HepG2 (cell line): ENCODE data around the gene APIP. TPM values are rescaled to one million over a fixed set of nuclear protein-coding genes. Genes with fewer than 3 reads are reported as not detected.

ENCODE experiments used
- ATF7 ChIP-seq, 2 experiments: fragments of 450-650 bp in 1 of 2; sonication (generic) in 1 of 2; formaldehyde crosslinking in 1 of 2; IDR thresholded peaks; 2 replicates each; pipeline versions ENCODE4 v1.4.0 to v1.6.1; 2016 to 2020; ENCODE audit warnings: antibody characterized with exemption in 1 of 2, mild to moderate bottlenecking in 1 of 2, missing genetic modification reagents in 1 of 2
- GZF1 ChIP-seq: sonication (generic); formaldehyde crosslinking; IDR thresholded peaks from 2 replicates; pipeline ENCODE4 v1.5.1; 2020; ENCODE audit warnings: mild to moderate bottlenecking, missing genetic modification reagents
- HDAC1 ChIP-seq: sonication (generic); formaldehyde crosslinking; IDR thresholded peaks from 2 replicates; pipeline ENCODE4 v1.5.1; 2020; ENCODE audit warnings: mild to moderate bottlenecking, missing genetic modification reagents
- MED1 ChIP-seq: sonication (generic); formaldehyde crosslinking; IDR thresholded peaks from 2 replicates; pipeline ENCODE4 v1.4.0; 2020; ENCODE audit warnings: missing genetic modification reagents
- NRL ChIP-seq: sonication (generic); formaldehyde crosslinking; IDR thresholded peaks from 2 replicates; pipeline ENCODE4 v1.5.0; 2020; ENCODE audit warnings: missing genetic modification reagents, mild to moderate bottlenecking, moderate library complexity, borderline replicate concordance
- SIX1 ChIP-seq: sonication (generic); formaldehyde crosslinking; IDR thresholded peaks from 2 replicates; pipeline ENCODE4 v1.4.0; 2020; ENCODE audit warnings: missing genetic modification reagents, borderline replicate concordance
- SRSF9 ChIP-seq: fragments of 200-400 bp; formaldehyde crosslinking; IDR thresholded peaks from 2 replicates; pipeline ENCODE4 v1.6.1; 2018; ENCODE audit warnings: borderline replicate concordance, mild to moderate bottlenecking, low read depth, low read length; ENCODE audit not compliant: insufficient read depth, poor library complexity, severe bottlenecking
- TARDBP ChIP-seq: sonication (generic); formaldehyde crosslinking; IDR thresholded peaks from 2 replicates; pipeline ENCODE4 v1.8.0; 2022; ENCODE audit warnings: mild to moderate bottlenecking, missing genetic modification reagents
- THYN1 ChIP-seq: sonication (generic); formaldehyde crosslinking; IDR thresholded peaks from 2 replicates; pipeline ENCODE4 v1.8.1; 2023; ENCODE audit warnings: low read depth, mild to moderate bottlenecking, moderate library complexity, missing genetic modification reagents, borderline replicate concordance
- ZNF124 ChIP-seq: sonication (generic); formaldehyde crosslinking; IDR thresholded peaks from 2 replicates; pipeline ENCODE4 v1.4.0; 2020; ENCODE audit warnings: missing genetic modification reagents
- ZNF317 ChIP-seq: sonication (generic); formaldehyde crosslinking; IDR thresholded peaks from 2 replicates; pipeline ENCODE4 v1.5.0; 2020; ENCODE audit warnings: mild to moderate bottlenecking, missing genetic modification reagents
- ZNF496 ChIP-seq: sonication (generic); formaldehyde crosslinking; IDR thresholded peaks from 2 replicates; pipeline ENCODE4 v1.8.1; 2023; ENCODE audit warnings: mild to moderate bottlenecking, moderate library complexity, missing genetic modification reagents; ENCODE audit not compliant: insufficient replicate concordance
- ZNF615 ChIP-seq: sonication (generic); formaldehyde crosslinking; IDR thresholded peaks from 2 replicates; pipeline ENCODE4 v1.5.0; 2020; ENCODE audit warnings: mild to moderate bottlenecking, missing genetic modification reagents, borderline replicate concordance
- polyA plus RNA-seq, 8 experiments: library from polyadenylated mRNA; depleted of rRNA in 3 of 8; stranded (reverse) in 7 of 8; unstranded in 1 of 8; fragments of >200 nt; fragmentation: Illumina TruSeq in 4 of 8; extraction: Trizol in 4 of 8; gene quantifications; 2 replicates each; pipeline versions ENCODE4 v1.2.1 to v1.2.3, GENCODE V29; 2011 to 2016; ENCODE audit warnings: low read depth in 4 of 8, missing spikeins in 1 of 8, mixed read lengths in 1 of 8; ENCODE audit not compliant: insufficient read depth in 1 of 8
- total RNA-seq, 5 experiments: library from RNA; depleted of rRNA; stranded (reverse); fragments of >200 nt; fragmentation: Illumina TruSeq; extraction: Trizol; gene quantifications; 2 replicates each; pipeline ENCODE4 v1.2.3, GENCODE V29; 2016; ENCODE audit warnings: low read depth in 1 of 5
- TF ChIP-seq, protein P1 (sequence below), 2 experiments: fragments of 450-650 bp in 1 of 2; sonication (generic) in 1 of 2; formaldehyde crosslinking in 1 of 2; IDR thresholded peaks; 2 replicates each; pipeline versions ENCODE4 v1.6.1 to v1.8.0; 2016 to 2022; ENCODE audit warnings: antibody characterized with exemption in 1 of 2, mild to moderate bottlenecking in 1 of 2, missing genetic modification reagents in 1 of 2
- TF ChIP-seq, protein P2 (sequence below): sonication (generic); formaldehyde crosslinking; IDR thresholded peaks from 2 replicates; pipeline ENCODE4 v1.8.0; 2022; ENCODE audit warnings: mild to moderate bottlenecking, missing genetic modification reagents, moderate library complexity
- TF ChIP-seq, protein P3 (sequence below): sonication (generic); formaldehyde crosslinking; conservative IDR thresholded peaks from 2 replicates; pipeline ENCODE4 v1.8.0; 2022; ENCODE audit warnings: low read depth, missing genetic modification reagents

Gene APIP
- total and polyA plus RNA-seq, 2 of the 13 experiments (the other 11 are each of a cell fraction or from before 2014, with no cell fraction given), result 16.9 to 31.0 TPM

DNA sequence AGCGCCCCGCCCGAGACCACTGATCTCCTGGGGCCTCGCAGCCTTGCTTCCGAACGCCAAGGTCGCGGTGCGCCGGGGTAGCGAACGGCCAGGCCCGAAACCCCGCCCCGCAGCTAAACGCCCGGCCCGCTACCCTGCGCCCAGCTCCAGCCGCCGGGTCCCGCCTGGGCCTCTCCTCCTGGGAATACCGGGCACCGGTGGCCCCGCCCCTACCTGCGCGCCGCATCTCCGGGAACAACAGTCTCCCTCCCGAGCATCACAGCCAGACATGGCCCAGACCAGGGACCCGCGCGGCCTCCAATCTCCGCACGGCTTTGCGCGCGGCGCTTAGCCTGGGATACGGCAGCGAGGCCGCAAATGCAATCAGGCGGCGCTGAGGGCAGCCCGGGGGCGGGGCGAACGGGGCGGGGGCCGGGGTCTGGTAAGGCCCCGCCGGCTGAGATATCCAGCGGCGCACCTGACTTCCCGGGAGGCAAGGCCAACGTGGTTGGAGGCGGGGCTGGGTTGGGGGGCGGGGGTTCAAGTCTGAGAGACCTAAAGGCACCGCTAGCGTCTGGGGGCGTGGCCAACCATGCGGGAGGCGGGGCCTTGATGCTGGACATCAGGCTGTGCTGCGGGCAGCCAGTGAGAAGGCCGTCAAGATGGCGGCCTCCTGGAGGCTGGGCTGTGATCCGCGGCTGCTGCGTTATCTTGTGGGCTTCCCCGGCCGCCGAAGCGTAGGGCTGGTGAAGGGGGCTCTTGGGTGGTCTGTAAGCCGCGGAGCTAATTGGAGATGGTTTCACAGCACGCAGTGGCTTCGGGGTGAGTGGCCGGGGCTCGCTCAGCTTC lies at the start of gene APIP, which contains the start of gene PDHX (continued):
- TF ChIP-seq NRL (CRISPR knock-in tag) (peak; percentile 91), ZNF124 (CRISPR knock-in tag) (peak; percentile 89; the same call in 1 of the 2 replicates), THYN1 (CRISPR knock-in tag) (no peak), SRSF9 (no peak), SIX1 (CRISPR knock-in tag) (no peak), ZNF615 (CRISPR knock-in tag) (no peak), MED1 (CRISPR knock-in tag) (peak; percentile 76), ZNF496 (CRISPR knock-in tag) (no peak), ZNF317 (CRISPR knock-in tag) (no peak; the same call in 1 of the 2 replicates), HDAC1 (CRISPR knock-in tag) (peak; percentile 78), ATF7 (IDR thresholded peaks at IDR 0.05) (no peak), ATF7 (CRISPR knock-in tag; IDR thresholded peaks at IDR 0.05) (0 out of 2 replicates have a peak, but pooled peaks have one; percentile 12), TARDBP (CRISPR knock-in tag) (peak; percentile 74), GZF1 (CRISPR knock-in tag) (peak; percentile 54; the same call in 1 of the 2 replicates)
- TF ChIP-seq, protein P1, sequence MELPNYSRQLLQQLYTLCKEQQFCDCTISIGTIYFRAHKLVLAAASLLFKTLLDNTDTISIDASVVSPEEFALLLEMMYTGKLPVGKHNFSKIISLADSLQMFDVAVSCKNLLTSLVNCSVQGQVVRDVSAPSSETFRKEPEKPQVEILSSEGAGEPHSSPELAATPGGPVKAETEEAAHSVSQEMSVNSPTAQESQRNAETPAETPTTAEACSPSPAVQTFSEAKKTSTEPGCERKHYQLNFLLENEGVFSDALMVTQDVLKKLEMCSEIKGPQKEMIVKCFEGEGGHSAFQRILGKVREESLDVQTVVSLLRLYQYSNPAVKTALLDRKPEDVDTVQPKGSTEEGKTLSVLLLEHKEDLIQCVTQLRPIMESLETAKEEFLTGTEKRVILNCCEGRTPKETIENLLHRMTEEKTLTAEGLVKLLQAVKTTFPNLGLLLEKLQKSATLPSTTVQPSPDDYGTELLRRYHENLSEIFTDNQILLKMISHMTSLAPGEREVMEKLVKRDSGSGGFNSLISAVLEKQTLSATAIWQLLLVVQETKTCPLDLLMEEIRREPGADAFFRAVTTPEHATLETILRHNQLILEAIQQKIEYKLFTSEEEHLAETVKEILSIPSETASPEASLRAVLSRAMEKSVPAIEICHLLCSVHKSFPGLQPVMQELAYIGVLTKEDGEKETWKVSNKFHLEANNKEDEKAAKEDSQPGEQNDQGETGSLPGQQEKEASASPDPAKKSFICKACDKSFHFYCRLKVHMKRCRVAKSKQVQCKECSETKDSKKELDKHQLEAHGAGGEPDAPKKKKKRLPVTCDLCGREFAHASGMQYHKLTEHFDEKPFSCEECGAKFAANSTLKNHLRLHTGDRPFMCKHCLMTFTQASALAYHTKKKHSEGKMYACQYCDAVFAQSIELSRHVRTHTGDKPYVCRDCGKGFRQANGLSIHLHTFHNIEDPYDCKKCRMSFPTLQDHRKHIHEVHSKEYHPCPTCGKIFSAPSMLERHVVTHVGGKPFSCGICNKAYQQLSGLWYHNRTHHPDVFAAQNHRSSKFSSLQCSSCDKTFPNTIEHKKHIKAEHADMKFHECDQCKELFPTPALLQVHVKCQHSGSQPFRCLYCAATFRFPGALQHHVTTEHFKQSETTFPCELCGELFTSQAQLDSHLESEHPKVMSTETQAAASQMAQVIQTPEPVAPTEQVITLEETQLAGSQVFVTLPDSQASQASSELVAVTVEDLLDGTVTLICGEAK (IDR thresholded peaks at IDR 0.05), result no peak
- TF ChIP-seq, protein P1 (CRISPR knock-in tag; IDR thresholded peaks at IDR 0.05), result peak; percentile 21; the same call in 1 of the 2 replicates
- TF ChIP-seq, protein P2, sequence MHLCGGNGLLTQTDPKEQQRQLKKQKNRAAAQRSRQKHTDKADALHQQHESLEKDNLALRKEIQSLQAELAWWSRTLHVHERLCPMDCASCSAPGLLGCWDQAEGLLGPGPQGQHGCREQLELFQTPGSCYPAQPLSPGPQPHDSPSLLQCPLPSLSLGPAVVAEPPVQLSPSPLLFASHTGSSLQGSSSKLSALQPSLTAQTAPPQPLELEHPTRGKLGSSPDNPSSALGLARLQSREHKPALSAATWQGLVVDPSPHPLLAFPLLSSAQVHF (CRISPR knock-in tag), result no peak
- TF ChIP-seq, protein P3, sequence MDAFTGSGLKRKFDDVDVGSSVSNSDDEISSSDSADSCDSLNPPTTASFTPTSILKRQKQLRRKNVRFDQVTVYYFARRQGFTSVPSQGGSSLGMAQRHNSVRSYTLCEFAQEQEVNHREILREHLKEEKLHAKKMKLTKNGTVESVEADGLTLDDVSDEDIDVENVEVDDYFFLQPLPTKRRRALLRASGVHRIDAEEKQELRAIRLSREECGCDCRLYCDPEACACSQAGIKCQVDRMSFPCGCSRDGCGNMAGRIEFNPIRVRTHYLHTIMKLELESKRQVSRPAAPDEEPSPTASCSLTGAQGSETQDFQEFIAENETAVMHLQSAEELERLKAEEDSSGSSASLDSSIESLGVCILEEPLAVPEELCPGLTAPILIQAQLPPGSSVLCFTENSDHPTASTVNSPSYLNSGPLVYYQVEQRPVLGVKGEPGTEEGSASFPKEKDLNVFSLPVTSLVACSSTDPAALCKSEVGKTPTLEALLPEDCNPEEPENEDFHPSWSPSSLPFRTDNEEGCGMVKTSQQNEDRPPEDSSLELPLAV (CRISPR knock-in tag), result no peak
